HuH-7 (cell line): Measurements from ENCODE around the gene CELSR3.

Experiments
- DNase-seq: peaks from one replicate; pipeline ENCODE4 v3.0.0; 2011; ENCODE audit warnings: low spot score

Gene CELSR3, protein sequence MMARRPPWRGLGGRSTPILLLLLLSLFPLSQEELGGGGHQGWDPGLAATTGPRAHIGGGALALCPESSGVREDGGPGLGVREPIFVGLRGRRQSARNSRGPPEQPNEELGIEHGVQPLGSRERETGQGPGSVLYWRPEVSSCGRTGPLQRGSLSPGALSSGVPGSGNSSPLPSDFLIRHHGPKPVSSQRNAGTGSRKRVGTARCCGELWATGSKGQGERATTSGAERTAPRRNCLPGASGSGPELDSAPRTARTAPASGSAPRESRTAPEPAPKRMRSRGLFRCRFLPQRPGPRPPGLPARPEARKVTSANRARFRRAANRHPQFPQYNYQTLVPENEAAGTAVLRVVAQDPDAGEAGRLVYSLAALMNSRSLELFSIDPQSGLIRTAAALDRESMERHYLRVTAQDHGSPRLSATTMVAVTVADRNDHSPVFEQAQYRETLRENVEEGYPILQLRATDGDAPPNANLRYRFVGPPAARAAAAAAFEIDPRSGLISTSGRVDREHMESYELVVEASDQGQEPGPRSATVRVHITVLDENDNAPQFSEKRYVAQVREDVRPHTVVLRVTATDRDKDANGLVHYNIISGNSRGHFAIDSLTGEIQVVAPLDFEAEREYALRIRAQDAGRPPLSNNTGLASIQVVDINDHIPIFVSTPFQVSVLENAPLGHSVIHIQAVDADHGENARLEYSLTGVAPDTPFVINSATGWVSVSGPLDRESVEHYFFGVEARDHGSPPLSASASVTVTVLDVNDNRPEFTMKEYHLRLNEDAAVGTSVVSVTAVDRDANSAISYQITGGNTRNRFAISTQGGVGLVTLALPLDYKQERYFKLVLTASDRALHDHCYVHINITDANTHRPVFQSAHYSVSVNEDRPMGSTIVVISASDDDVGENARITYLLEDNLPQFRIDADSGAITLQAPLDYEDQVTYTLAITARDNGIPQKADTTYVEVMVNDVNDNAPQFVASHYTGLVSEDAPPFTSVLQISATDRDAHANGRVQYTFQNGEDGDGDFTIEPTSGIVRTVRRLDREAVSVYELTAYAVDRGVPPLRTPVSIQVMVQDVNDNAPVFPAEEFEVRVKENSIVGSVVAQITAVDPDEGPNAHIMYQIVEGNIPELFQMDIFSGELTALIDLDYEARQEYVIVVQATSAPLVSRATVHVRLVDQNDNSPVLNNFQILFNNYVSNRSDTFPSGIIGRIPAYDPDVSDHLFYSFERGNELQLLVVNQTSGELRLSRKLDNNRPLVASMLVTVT (N-terminal part only)

GRCh38 chr3:48662753-48663488, at the start of gene CELSR3:
Gene CELSR3 (minus strand): TSS chr3:48662886. CDS start chr3:48662634, 252 bp downstream.
- DNase-seq, result peak; percentile 82

GRCh38 chr3:48711727-48712126, 49.0 kb upstream of the CELSR3 start:
- no peak for DNase-seq

- DNase-seq, result no peak
Measured at GRCh38 chr3:48709051-48709461, 46.4 kb upstream of the CELSR3 start.

DNA sequence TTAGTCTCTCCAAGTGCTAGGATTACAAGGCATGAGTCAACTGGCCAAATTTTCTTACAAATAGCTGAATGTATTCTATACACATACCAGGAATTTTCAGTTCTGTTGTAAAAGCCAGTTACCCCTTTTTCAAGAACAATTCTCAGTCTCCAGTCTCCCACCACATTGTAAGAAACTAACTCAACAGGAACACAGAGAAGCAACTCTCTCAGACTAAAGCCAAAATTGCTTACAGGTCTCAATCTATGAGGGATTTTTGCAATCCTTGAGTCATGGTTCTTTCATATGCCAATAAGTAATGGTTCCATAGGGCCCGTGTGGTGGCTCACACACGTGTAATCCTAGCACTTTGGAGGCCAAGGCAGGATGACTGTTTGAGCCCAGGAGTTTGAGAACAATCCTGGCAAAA, 45.8 kb upstream of the CELSR3 start:
- no peak for DNase-seq

DNA sequence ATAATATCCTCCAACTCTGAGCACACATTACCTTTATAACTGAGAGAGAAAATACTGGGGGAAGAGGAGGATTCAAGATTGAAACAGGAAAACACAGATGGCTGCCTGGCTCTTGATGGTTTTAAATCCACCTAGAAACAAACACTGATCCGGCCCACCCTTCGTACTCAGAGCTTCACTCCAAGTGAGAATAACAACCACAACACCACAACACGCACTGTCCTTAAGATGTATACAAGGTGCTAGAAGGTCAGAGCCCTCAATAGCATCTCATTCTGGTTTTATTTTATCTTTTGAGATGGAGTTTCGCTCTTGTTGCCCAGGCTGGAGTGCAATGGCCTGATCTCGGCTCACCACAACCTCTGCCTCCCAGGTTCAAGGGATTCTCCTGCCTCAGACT, 44.5 kb upstream of the CELSR3 start:
- no peak for DNase-seq

DNA sequence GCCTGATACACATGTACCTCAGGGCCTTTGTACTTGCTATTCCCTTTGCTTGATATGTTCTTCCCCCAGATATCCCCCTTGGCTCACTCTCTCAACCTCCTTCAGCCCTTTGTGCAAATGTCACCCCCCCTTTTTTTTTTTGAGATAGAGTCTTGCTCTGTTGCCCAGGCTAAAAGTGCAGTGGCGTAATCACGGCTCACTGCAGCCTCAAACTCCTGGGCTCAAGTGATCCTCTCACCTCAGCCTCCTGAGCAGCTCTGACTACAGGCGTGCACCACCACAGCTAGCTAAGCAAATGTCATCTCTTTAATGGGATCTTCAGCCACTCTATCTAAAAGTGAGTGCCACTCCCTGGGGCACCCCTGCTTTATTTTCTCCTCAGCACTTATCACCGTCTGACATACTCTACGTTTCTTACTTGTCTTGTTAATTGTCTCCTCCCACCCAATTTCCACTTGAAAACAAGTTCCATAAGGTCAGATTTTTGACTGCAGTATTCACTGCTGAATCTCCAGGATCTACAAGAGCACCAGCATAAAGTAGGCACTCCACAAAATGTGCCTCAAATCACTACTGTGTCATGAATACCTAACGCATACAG, 39.7 kb upstream of the CELSR3 start:
- DNase-seq, result no peak

GRCh38 chr3:48700731-48701405, 38.2 kb upstream of the CELSR3 start:
- DNase-seq, result no peak

DNA sequence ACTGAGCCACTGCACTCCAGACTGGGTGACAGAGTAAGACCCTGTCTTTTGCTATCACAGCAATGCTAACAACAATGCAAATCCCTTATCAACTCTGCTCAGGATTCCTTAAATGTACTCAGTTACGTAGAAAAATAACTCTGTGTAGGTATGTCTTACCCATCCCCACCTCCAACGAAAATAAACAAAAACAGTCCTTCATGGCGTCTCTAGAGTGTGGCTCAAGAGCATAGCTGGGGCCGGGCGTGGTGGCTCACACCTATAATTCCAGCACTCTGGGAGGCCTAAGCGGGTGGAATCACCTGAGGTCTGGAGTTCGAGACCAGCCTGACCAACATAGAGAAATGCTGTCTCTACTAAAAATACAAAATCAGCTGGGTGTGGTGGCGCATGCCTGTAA, 36.2 kb upstream of the CELSR3 start:
- DNase-seq, result no peak

GRCh38 chr3:48697952-48698351, 35.3 kb upstream of the CELSR3 start:
- DNase-seq, result no peak

GRCh38 chr3:48696601-48697000, 33.9 kb upstream of the CELSR3 start:
- no peak for DNase-seq

- DNase-seq, result no peak
Measured at GRCh38 chr3:48696156-48696555, 33.5 kb upstream of the CELSR3 start.

GRCh38 chr3:48695393-48695753, 32.7 kb upstream of the CELSR3 start:
- DNase-seq, result no peak

- no peak for DNase-seq
Measured at GRCh38 chr3:48694610-48695392, 32.1 kb upstream of the CELSR3 start.

- no peak for DNase-seq
Measured at GRCh38 chr3:48693826-48694225, 31.1 kb upstream of the CELSR3 start.

DNA sequence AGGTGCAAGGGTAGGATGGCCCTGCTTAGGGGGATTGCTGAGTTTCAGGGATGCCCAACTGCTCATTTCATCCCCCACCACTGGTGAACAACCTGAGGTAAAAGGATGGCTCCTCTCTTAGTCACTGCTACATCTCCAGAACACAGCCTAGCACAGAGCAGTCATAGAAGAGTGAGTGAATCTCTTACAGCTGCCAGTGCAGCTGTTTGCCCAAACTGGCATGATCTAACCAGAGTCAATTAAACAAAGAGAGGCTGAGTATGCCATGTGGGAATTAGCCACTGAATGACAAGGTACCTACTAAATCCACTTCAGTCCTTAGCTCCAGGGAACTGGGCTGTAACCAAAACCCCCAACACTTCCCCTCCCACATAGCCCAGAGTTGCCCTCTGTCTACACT, 29.9 kb upstream of the CELSR3 start:
- DNase-seq, result no peak

GRCh38 chr3:48690846-48691458, 28.3 kb upstream of the CELSR3 start:
- no peak for DNase-seq

GRCh38 chr3:48689384-48689783, 26.7 kb upstream of the CELSR3 start:
- no peak for DNase-seq

DNA sequence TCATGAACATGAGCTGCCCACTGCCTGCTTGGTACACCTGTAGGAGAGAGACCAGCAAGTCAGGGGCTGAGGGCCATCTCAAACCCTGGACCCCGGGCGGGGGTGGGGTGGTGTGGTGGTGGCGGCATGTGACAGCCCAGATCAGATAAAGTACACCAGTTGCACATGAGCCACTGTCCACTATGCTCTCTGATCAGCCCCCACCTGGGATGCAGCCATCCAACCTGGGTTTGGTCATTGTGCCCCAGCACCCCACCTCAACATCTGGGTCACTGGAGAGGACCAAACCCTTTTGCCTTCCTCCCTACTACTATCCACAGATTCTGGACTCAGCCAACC, 26.0 kb upstream of the CELSR3 start:
- no peak for DNase-seq

DNA sequence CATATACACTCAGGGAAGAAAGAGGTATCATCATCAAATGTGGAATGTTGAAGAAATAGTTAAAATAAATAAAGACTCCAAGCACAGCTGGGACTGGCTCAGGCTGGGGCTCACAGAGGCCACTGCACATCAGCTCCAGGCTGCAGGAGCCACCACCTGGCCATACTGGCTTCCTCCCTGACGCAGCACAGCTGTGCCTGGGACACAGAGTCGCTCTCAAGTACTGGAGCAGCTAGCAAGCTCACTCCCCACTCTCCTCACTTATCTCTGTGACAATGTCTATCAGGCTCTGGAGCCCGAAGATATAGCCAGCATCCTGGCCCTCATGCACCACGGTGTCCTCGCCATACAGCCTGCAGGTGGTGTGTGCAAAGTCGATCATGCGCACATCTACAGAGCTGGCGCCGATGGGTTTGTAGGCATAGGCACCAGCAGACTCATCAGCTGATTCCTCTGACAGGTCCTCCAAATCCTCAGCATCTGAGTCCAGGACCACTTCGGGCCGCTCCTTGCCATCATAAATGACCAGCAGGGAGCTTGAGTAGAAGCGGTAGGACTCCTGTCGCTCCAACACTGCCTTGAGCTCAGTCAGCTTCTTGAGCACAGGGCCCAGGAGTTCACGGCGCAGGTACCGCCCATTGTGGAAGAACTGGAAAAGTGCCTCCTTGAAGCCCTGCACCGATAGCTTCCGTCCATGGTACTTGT, 25.5 kb upstream of the CELSR3 start:
- DNase-seq, result no peak
